Measurements from ENCODE around the gene SIRPD.
"Not testable (repeated sequence)": the region's sequence is repeated elsewhere in the genome, so short reads cannot be mapped to it uniquely, and the experiment has no call there.

The SIRPD gene

GRCh38 chr20:1557605-1558004 is at the start of gene SIRPD:
Gene SIRPD, minus strand, starts transcription at chr20:1557705. Its CDS starts 52 bp downstream, at chr20:1557653.
- DNase-seq, result no peak

- no peak for DNase-seq
Observed at GRCh38 chr20:1600736-1601135, 43.2 kb upstream of the SIRPD start.

GRCh38 chr20:1595333-1595732 is 37.8 kb upstream of the SIRPD start:
- no peak for DNase-seq

GRCh38 chr20:1588533-1589460 is 31.3 kb upstream of the SIRPD start:
- DNase-seq, result no peak

GRCh38 chr20:1587781-1588532 is 30.5 kb upstream of the SIRPD start:
- DNase-seq, result no peak

- DNase-seq, result no peak
Observed at GRCh38 chr20:1579488-1579887, 22.0 kb upstream of the SIRPD start.

GRCh38 chr20:1577906-1578305 is 20.4 kb upstream of the SIRPD start:
- DNase-seq, result no peak

GRCh38 chr20:1577313-1577712 is 19.8 kb upstream of the SIRPD start:
- not testable (repeated sequence) for DNase-seq

- no peak for DNase-seq
Observed at GRCh38 chr20:1576641-1577040, 19.1 kb upstream of the SIRPD start.

- DNase-seq, result not testable (repeated sequence)
Observed at GRCh38 chr20:1576003-1576402, 18.5 kb upstream of the SIRPD start.

GRCh38 chr20:1571583-1571982 is 14.1 kb upstream of the SIRPD start:
- not testable (repeated sequence) for DNase-seq

- no peak for DNase-seq
Observed at GRCh38 chr20:1569415-1569881, 11.9 kb upstream of the SIRPD start.

GRCh38 chr20:1568163-1568490 is 10.6 kb upstream of the SIRPD start:
- DNase-seq, result no peak

GRCh38 chr20:1567392-1568162 is 10.1 kb upstream of the SIRPD start:
- DNase-seq, result no peak

GRCh38 chr20:1566701-1567100 is 9.2 kb upstream of the SIRPD start:
- DNase-seq, result no peak

- DNase-seq, result no peak
Observed at GRCh38 chr20:1565461-1565860, 8.0 kb upstream of the SIRPD start.

- DNase-seq, result no peak
Observed at GRCh38 chr20:1563598-1563997, 6.1 kb upstream of the SIRPD start.

- no peak for DNase-seq
Observed at GRCh38 chr20:1562622-1563021, 5.1 kb upstream of the SIRPD start.

- DNase-seq, result no peak
Observed at GRCh38 chr20:1561350-1561749, 3.8 kb upstream of the SIRPD start.

- peak; percentile 26 for DNase-seq
Observed at GRCh38 chr20:1555952-1556351, 1.6 kb downstream of the SIRPD start.

- no peak for DNase-seq
Observed at GRCh38 chr20:1539816-1540419, 17.6 kb downstream of the SIRPD start.

GRCh38 chr20:1538655-1539054 is 18.9 kb downstream of the SIRPD start:
- no peak for DNase-seq

- no peak for DNase-seq
Observed at GRCh38 chr20:1537731-1538058, 19.8 kb downstream of the SIRPD start.
